Lower leg skin (tissue), 3 donors: ENCODE results near the gene PKP1.

Experiments used
- POLR2A ChIP-seq, 2 donors: fragments of 450-650 bp; IDR thresholded peaks; one replicate each; pipeline ENCODE4 v1.6.1; 2016 to 2017; ENCODE audit warnings: antibody characterized with exemption in 2 of 2, mild to moderate bottlenecking in 1 of 2, moderate library complexity in 1 of 2
- TF ChIP-seq, protein P1 (sequence below), 3 donors: fragments of 450-650 bp; IDR thresholded peaks; one replicate each; pipeline ENCODE4 v1.5.1; 2016; ENCODE audit warnings: antibody characterized with exemption in 3 of 3, mild to moderate bottlenecking in 3 of 3, moderate library complexity in 2 of 3

DNA sequence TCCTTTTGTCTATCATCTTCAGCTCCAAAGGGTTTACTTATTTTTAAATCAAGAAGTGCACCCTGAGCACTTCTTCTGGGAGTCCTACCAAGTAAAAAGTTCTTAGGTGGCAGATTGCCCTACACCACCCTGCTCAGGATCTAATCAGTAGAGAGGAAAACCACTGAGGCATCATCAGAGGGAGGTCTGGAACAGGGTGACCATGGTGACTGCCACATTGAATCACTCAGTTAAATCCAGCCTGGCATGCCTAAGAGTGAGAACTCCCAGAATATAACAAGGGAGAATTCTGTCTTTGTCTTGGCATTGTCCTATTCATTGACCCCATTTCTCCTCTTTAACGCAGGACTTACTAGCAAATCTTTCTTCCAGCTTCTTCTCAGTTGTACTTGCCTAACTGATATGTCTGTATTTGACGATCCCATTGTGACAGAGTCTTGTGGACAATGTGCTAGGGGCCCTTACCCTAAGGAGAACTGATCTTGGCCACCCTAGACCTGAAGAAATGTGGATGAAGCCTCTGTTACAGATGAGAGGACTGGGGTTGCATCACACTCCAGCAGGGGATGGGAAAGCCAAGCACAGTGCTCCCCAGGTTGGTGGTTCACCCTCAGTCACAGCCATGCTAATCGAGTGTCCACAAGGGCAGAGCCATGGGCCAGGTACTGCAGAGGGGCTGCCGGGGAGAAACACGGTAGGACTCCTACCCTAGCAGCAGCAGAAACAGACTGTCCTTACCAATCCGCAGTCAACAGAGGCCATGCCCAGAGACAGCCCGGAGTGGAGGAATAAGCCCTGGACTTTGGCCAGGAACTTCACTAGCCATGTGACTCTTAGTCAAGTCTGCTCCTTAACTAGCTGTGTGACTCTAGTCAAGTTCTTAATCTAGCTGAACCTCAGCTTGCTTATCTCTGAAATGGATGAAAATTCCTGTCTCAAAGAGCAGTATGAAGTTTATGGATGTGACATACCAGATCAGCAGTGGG is 15.4 kb downstream of the PKP1 start:
- TF ChIP-seq, protein P1, sequence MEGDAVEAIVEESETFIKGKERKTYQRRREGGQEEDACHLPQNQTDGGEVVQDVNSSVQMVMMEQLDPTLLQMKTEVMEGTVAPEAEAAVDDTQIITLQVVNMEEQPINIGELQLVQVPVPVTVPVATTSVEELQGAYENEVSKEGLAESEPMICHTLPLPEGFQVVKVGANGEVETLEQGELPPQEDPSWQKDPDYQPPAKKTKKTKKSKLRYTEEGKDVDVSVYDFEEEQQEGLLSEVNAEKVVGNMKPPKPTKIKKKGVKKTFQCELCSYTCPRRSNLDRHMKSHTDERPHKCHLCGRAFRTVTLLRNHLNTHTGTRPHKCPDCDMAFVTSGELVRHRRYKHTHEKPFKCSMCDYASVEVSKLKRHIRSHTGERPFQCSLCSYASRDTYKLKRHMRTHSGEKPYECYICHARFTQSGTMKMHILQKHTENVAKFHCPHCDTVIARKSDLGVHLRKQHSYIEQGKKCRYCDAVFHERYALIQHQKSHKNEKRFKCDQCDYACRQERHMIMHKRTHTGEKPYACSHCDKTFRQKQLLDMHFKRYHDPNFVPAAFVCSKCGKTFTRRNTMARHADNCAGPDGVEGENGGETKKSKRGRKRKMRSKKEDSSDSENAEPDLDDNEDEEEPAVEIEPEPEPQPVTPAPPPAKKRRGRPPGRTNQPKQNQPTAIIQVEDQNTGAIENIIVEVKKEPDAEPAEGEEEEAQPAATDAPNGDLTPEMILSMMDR (IDR thresholded peaks at IDR 0.05), result no peak
- TF ChIP-seq POLR2A (IDR thresholded peaks at IDR 0.05), result no peak
